Activated CD8-positive, alpha-beta T cell treated with anti-CD3 and anti-CD28 coated beads for 36 hours (primary cell): ENCODE data around the gene RAB3A. TPM values are rescaled to one million over a fixed set of nuclear protein-coding genes. Genes with fewer than 3 reads are reported as not detected.
A peak's percentile ranks its signal among the peaks of the same experiment; 100 is the strongest.
"Not testable (repeated sequence)": the region's sequence is repeated elsewhere in the genome, so short reads cannot be mapped to it uniquely, and the experiment has no call there.

Experiments used
- ATAC-seq: fragments of 200-7000 bp; cut with Tn5 transposase; one replicate; pipeline ENCODE4 v1.10.0; 2021; ENCODE audit warnings: mild to moderate bottlenecking, moderate library complexity
- CTCF ChIA-PET: fragments of 350-600 bp; sonication (Branson Sonifier 250); formaldehyde crosslinking; loops from one replicate; lab custom pipeline; 2021; ENCODE audit warnings: antibody characterized with exemption; lab: Charles Lee
- POLR2A ChIA-PET: fragments of 350-600 bp; sonication (Branson Sonifier 250); formaldehyde crosslinking; loops from one replicate; lab custom pipeline; 2021; ENCODE audit warnings: antibody characterized with exemption; lab: Charles Lee
- DNase-seq: peaks from one replicate; pipeline ENCODE4 v3.0.0-alpha.2; 2020
- H3K27ac Mint-ChIP-seq: one replicate; pipeline ENCODE4 v1.8.0; 2021; ENCODE audit warnings: mild to moderate bottlenecking, mixed read lengths
- H3K27me3 Mint-ChIP-seq: one replicate; pipeline ENCODE4 v1.8.0; 2021; ENCODE audit warnings: mixed read lengths
- H3K36me3 Mint-ChIP-seq: one replicate; pipeline ENCODE4 v1.8.0; 2021; ENCODE audit warnings: low read depth, mixed read lengths
- H3K4me1 Mint-ChIP-seq: one replicate; pipeline ENCODE4 v1.8.0; 2021; ENCODE audit warnings: low read depth, mixed read lengths
- H3K4me3 Mint-ChIP-seq: one replicate; pipeline ENCODE4 v1.8.0; 2021; ENCODE audit warnings: mild to moderate bottlenecking, moderate library complexity, mixed read lengths
- H3K9me3 Mint-ChIP-seq: one replicate; pipeline ENCODE4 v1.8.0; 2021; ENCODE audit warnings: mixed read lengths
- intact Hi-C: fragments of 100-400 bp; cut with micrococcal nuclease; formaldehyde crosslinking; loops from one replicate; pipeline ENCODE4 v1.10.0; 2022
- total RNA-seq, 2 experiments: library from RNA; stranded (reverse); gene quantifications; one replicate each; pipeline ENCODE4 v1.2.3, GENCODE V29; 2021
- TF ChIP-seq, protein P1 (sequence below): fragments of 200-600 bp; IDR thresholded peaks from one replicate; pipeline ENCODE4 v1.8.0; 2022; ENCODE audit warnings: antibody characterized with exemption, mild to moderate bottlenecking

Gene RAB3A
- total RNA-seq, 2 experiments from 2014 or later: 8.9 to 11.3 TPM

- Mint-ChIP-seq H3K27me3 (no peaks in the 10 kb centered on the region), H3K9me3 (no peaks in the 10 kb centered on the region), H3K27ac (no peak overlapping the region), H3K4me3 (peak overlapping the region; percentile 32), H3K36me3 (peaks cover 18% of the 10 kb centered on the region), H3K4me1 (peaks cover 7% of the 10 kb centered on the region)
- TF ChIP-seq, protein P1, sequence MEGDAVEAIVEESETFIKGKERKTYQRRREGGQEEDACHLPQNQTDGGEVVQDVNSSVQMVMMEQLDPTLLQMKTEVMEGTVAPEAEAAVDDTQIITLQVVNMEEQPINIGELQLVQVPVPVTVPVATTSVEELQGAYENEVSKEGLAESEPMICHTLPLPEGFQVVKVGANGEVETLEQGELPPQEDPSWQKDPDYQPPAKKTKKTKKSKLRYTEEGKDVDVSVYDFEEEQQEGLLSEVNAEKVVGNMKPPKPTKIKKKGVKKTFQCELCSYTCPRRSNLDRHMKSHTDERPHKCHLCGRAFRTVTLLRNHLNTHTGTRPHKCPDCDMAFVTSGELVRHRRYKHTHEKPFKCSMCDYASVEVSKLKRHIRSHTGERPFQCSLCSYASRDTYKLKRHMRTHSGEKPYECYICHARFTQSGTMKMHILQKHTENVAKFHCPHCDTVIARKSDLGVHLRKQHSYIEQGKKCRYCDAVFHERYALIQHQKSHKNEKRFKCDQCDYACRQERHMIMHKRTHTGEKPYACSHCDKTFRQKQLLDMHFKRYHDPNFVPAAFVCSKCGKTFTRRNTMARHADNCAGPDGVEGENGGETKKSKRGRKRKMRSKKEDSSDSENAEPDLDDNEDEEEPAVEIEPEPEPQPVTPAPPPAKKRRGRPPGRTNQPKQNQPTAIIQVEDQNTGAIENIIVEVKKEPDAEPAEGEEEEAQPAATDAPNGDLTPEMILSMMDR: no peak
- peak; percentile 11 for ATAC-seq
- DNase-seq: no peak
- POLR2A ChIA-PET: interaction anchor here (1.0 to 1.8 kb wide), 6 partner anchors 9 to 258 kb away, joined by 3 to 8 read pairs (median 4); partner anchors contain the start of genes RAB3A and SSBP4
- CTCF ChIA-PET: interaction anchor here (1.0 to 2.9 kb wide), 16 partner anchors 10 to 203 kb away, joined by 3 to 15 read pairs (median 4); partner anchors contain the start of genes IFI30 and PIK3R2
- intact Hi-C loops: no loop called here
Measured at GRCh38 chr19:18161636-18162002, 42.2 kb downstream of the RAB3A start.

- TF ChIP-seq, protein P1: peak; percentile 59
- Mint-ChIP-seq H3K4me1 (peaks cover 11% of the 10 kb centered on the region), H3K4me3 (peak overlapping the region; percentile 59), H3K9me3 (no peaks in the 10 kb centered on the region), H3K27ac (peak overlapping the region; percentile 9), H3K27me3 (no peaks in the 10 kb centered on the region), H3K36me3 (peaks cover 19% of the 10 kb centered on the region)
- POLR2A ChIA-PET: interaction anchor here (0.8 to 1.8 kb wide), 11 partner anchors 9 to 258 kb away, joined by 3 to 8 read pairs (median 4); partner anchors contain the start of genes IFI30, JUND, RAB3A and SSBP4
- CTCF ChIA-PET: interaction anchor here (1.0 to 2.9 kb wide), 23 partner anchors 9 to 227 kb away, joined by 3 to 15 read pairs (median 4); partner anchors contain the start of genes IFI30 and PIK3R2
- DNase-seq (peak; percentile 74), ATAC-seq (peak; percentile 96)
- intact Hi-C loops: no loop called here
Measured at GRCh38 chr19:18160971-18161635, 42.7 kb downstream of the RAB3A start.

DNA sequence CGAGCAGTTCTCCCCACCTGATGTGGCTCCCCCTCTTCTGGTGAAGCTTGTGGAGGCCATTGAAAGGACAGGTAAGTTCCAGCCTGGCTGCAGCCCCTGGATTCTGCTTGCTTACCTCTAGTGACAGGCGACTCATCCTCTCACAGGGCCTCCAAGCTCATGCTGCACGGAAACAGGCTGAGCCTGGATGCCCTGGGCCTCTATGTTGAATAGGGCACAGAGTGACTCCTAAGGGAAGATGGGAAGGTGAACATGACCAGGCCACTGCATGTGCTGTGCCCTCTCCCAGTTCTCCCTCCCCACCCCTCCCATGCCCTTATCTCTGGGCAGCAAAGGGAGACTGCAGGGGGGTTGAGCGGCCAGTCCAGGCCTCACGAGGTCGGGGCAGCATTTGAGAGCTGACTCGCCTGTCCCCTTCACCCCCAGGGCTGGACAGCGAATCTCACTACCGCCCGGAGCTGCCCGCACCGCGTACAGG lies 43.3 kb downstream of the RAB3A start:
- ATAC-seq (no peak), DNase-seq (peak; percentile 36)
- Mint-ChIP-seq H3K36me3 (peaks cover 14% of the 10 kb centered on the region), H3K9me3 (no peaks in the 10 kb centered on the region), H3K4me3 (peak overlapping the region; percentile 59), H3K27me3 (no peaks in the 10 kb centered on the region), H3K27ac (peak overlapping the region; percentile 9), H3K4me1 (peaks cover 11% of the 10 kb centered on the region)
- ChIA-PET CTCF (interaction anchor here (1.0 to 2.9 kb wide), 20 partner anchors 9 to 228 kb away, joined by 3 to 15 read pairs (median 4); partner anchors contain the start of gene PIK3R2), POLR2A (interaction anchor here (0.8 to 1.8 kb wide), 8 partner anchors 12 to 259 kb away, joined by 3 to 8 read pairs (median 4); partner anchors contain the start of genes IFI30, JUND and SSBP4)
- intact Hi-C loops: no loop called here
- TF ChIP-seq, protein P1: no peak

- Mint-ChIP-seq H3K27me3 (no peaks in the 10 kb centered on the region), H3K9me3 (no peaks in the 10 kb centered on the region), H3K27ac (no peak overlapping the region), H3K4me1 (peaks cover 11% of the 10 kb centered on the region), H3K36me3 (peaks cover 15% of the 10 kb centered on the region), H3K4me3 (no peak overlapping the region)
- POLR2A ChIA-PET: interaction anchor here (1.0 to 1.8 kb wide), 6 partner anchors 13 to 157 kb away, joined by 4 to 8 read pairs (median 6); partner anchors contain the start of genes IFI30 and JUND
- DNase-seq (no peak), ATAC-seq (no peak)
- CTCF ChIA-PET: interaction anchor here (0.8 to 2.9 kb wide), 9 partner anchors 8 to 228 kb away, joined by 3 to 15 read pairs (median 4); partner anchors contain the start of gene PIK3R2
- TF ChIP-seq, protein P1: no peak
- intact Hi-C loops: loop anchor here (10.0 kb wide), 1 partner anchor 155 kb away; the partner anchor contains the start of gene ARRDC2
Measured at GRCh38 chr19:18159810-18160209, 44.0 kb downstream of the RAB3A start.

GRCh38 chr19:18159059-18159616 lies 44.7 kb downstream of the RAB3A start:
- H3K9me3 Mint-ChIP-seq, CTCF ChIA-PET, H3K4me3 Mint-ChIP-seq, DNase-seq, H3K27me3 Mint-ChIP-seq, H3K27ac Mint-ChIP-seq, ATAC-seq: not testable (repeated sequence)
- H3K4me1 Mint-ChIP-seq: peaks cover 16% of the 10 kb centered on the region
- H3K36me3 Mint-ChIP-seq: peaks cover 15% of the 10 kb centered on the region
- POLR2A ChIA-PET: interaction anchor here (0.7 kb wide), 1 partner anchor 46 kb away, joined by 3 read pairs; no protein-coding TSS in a partner anchor
- intact Hi-C loops: loop anchor here (10.0 kb wide), 1 partner anchor 154 kb away; the partner anchor contains the start of gene ARRDC2
